ENCODE measurements around the gene GLS2.

DNA sequence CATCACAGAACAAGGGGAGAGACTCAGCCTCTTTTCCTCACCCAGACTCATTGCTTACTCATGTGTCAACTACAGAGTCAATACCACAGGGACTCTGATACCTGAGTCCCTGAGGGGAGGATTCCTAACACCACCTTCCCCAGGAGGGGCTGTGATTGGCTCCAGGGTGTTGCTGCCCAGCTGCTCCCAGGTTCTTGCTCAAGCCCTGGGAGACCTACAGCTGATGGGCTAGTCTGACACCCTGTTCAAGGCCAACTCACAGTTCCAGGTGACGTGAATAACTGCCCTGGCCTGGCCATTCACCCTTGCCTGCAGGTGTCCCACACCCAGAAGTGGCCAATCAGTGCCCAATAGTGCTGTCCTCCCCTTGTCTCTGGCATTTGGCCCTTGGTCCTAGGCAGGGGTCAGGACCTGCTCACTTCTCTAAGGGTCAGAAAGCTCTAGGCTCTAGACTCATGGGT, 11.0 kb downstream of the GLS2 start:
- TF ChIP-seq EZH2phosphoT487 (IDR thresholded peaks at IDR 0.05; ENCODE audit: borderline replicate concordance): no peak
- no peak for TF ChIP-seq CTCF (conservative IDR thresholded peaks at IDR 0.05; ENCODE audit: low read length)

Data from Loucy (cell line).